GM21723 (cell line): ENCODE data around the gene NACC1.

Experiments used
- ATAC-seq: cut with Tn5 transposase; IDR thresholded peaks from one replicate; pipeline ENCODE4 v1.9.1; 2021; ENCODE audit warnings: mild to moderate bottlenecking, moderate library complexity; ENCODE audit not compliant: unreplicated experiment

Gene NACC1

GRCh38 chr19:13118424-13119193 lies 545 bp downstream of the NACC1 start:
- no peak for ATAC-seq

GRCh38 chr19:13119627-13120026 lies 1.6 kb downstream of the NACC1 start:
- ATAC-seq = no peak

GRCh38 chr19:13120031-13120430 lies 2.0 kb downstream of the NACC1 start:
- no peak for ATAC-seq

- no peak for ATAC-seq
These were observed 2.8 kb downstream of the NACC1 start for GRCh38 chr19:13120817-13121216.

- no peak for ATAC-seq
These were observed 3.6 kb downstream of the NACC1 start for GRCh38 chr19:13121551-13122274.

GRCh38 chr19:13122275-13122878 lies 4.3 kb downstream of the NACC1 start:
- ATAC-seq = no peak

GRCh38 chr19:13122980-13123957 lies 5.2 kb downstream of the NACC1 start:
- ATAC-seq = no peak

- ATAC-seq = no peak
These were observed 9.0 kb downstream of the NACC1 start for GRCh38 chr19:13127051-13127450.

- no peak for ATAC-seq
These were observed 9.9 kb downstream of the NACC1 start for GRCh38 chr19:13127811-13128575.

GRCh38 chr19:13128583-13128982 lies 10.5 kb downstream of the NACC1 start:
- no peak for ATAC-seq

- ATAC-seq = no peak
These were observed 11.3 kb downstream of the NACC1 start for GRCh38 chr19:13129384-13129783.

- no peak for ATAC-seq
These were observed 12.9 kb downstream of the NACC1 start for GRCh38 chr19:13130886-13131490.

- no peak for ATAC-seq
These were observed 14.6 kb downstream of the NACC1 start for GRCh38 chr19:13132471-13133180.

- no peak for ATAC-seq
These were observed 15.3 kb downstream of the NACC1 start for GRCh38 chr19:13133241-13133870.

- ATAC-seq = no peak
These were observed 16.6 kb downstream of the NACC1 start for GRCh38 chr19:13134626-13135025.

GRCh38 chr19:13135068-13136062 lies 17.3 kb downstream of the NACC1 start:
- ATAC-seq = no peak

GRCh38 chr19:13137290-13137794 lies 19.3 kb downstream of the NACC1 start:
- ATAC-seq = no peak
